Testis (tissue), 3 donors: ENCODE data around the gene TAMM41. TPM values are rescaled to one million over a fixed set of nuclear protein-coding genes. Genes with fewer than 3 reads are reported as not detected.

Experiments
- DNase-seq: peaks from one replicate; pipeline ENCODE4 v3.0.0-alpha.2; 2019
- H3K27ac ChIP-seq, 2 donors: fragments of 200-600 bp; sonication (generic); one replicate each; pipeline ENCODE4 v1.5.1; 2019
- H3K27me3 ChIP-seq: fragments of 200-600 bp; sonication (generic); one replicate; pipeline ENCODE4 v1.5.1; 2019
- H3K36me3 ChIP-seq: fragments of 200-600 bp; sonication (generic); one replicate; pipeline ENCODE4 v1.5.1; 2017; ENCODE audit warnings: low read depth; ENCODE audit errors: missing control alignments
- H3K4me1 ChIP-seq: fragments of 200-600 bp; sonication (generic); one replicate; pipeline ENCODE4 v1.5.1; 2019
- H3K4me3 ChIP-seq, 2 donors: fragments of 200-600 bp; sonication (generic); one replicate each; pipeline ENCODE4 v1.5.1; 2017 to 2019
- H3K9me3 ChIP-seq: fragments of 200-600 bp; sonication (generic); one replicate; pipeline ENCODE4 v1.5.1; 2017
- CTCF ChIP-seq, 3 experiments: fragments of 450-650 bp in 2 of 3; fragments of 200-600 bp in 1 of 3; sonication (generic) in 1 of 3; IDR thresholded peaks; one replicate each; pipeline ENCODE4 v1.5.1; 2016 to 2019; ENCODE audit warnings: antibody characterized with exemption in 3 of 3, mild to moderate bottlenecking in 2 of 3, moderate library complexity in 1 of 3
- POLR2A ChIP-seq: fragments of 450-650 bp; IDR thresholded peaks from one replicate; pipeline ENCODE4 v1.6.1; 2017; ENCODE audit warnings: antibody characterized with exemption, mild to moderate bottlenecking, moderate library complexity
- WGBS, 2 donors: methylation state at CpG; one replicate each; pipeline ENCODE4 v1.1.5; 2018; 5-methylcytosine and 5-hydroxymethylcytosine counted together
- intact Hi-C: fragments of 100-400 bp; cut with DNase I; formaldehyde crosslinking; loops from one replicate; pipeline ENCODE4 v1.15.1; 2023; ENCODE audit warnings: low total_unique reads
- polyA plus RNA-seq: library from polyadenylated mRNA; stranded (reverse); fragments of 350-450 nt; fragmentation: Illumina TruSeq; extraction: RNeasy Lipid Tissue Mini Kit (QIAGEN cat#74804); gene quantifications from one replicate; pipeline ENCODE4 v1.2.3, GENCODE V29; 2014; ENCODE audit warnings: low read depth, low replicate concordance; ENCODE audit not compliant: insufficient read depth
- total RNA-seq, 2 donors: library from RNA; depleted of rRNA; stranded (reverse); fragments of >200 nt; gene quantifications; one replicate each; pipeline ENCODE4 v1.2.3, GENCODE V29; 2016

TAMM41 gene
- total and polyA plus RNA-seq, 3 donors from 2014 or later, result 14.5 to 38.9 (median 21.3) TPM

DNA sequence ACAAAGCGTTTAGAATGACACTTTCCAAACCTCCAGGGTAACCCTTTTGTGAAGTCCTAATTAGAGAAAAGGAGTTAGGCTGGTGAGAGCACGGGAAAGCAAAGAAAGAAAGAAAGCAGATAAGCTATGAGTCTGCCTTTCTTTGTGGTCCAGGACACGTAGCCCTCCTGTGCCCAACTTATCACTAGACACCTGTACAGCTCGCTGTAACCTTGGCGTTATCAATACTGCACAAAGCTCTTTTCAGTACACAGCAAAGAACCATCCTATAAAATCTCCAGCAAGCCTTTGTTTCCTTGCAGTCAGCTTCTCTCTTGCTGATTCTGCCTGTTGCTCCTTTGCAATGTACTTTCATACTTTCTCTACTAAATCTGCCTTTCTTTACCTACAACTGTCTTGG, 6.8 kb upstream of the TAMM41 start:
- Histone ChIP-seq H3K27me3 (no peaks in the 10 kb centered on the region), H3K9me3 (no peaks in the 10 kb centered on the region), H3K4me3 (no peak overlapping the region), H3K4me1 (no peaks in the 10 kb centered on the region), H3K27ac (no peak overlapping the region), H3K36me3 (no peaks in the 10 kb centered on the region)
- DNase-seq, result no peak
- intact Hi-C loops, result no loop called here
- TF ChIP-seq CTCF (IDR thresholded peaks at IDR 0.05) (no peak), POLR2A (no peak)
- WGBS, 2 donors, result 49 to 57% methylated on average over 5 of the region's 5 CpGs

DNA sequence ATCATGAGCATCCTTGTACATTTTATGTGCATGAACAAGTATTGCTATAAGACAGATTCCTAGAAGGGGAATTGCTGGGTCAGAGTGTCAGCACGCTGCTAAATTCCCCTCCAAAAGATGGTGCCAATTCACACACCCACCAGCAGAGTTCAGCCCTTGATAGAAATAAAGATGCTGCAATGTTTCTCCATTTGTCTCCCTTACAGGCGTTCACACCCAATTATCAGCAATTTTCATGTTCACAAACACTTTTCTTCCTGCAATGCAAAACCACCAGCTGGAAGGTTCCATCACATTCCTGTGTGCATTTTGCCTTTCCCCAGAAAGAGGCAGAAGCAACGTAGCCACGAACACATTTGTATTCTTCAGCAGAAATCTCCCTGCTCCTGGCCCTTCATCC, 3.3 kb upstream of the TAMM41 start:
- WGBS, 2 donors, result 68 to 71% methylated on average over 4 of the region's 4 CpGs
- H3K9me3 ChIP-seq, result no peaks in the 10 kb centered on the region
- no peak overlapping the region for H3K4me3 ChIP-seq
- no peaks in the 10 kb centered on the region for H3K27me3 ChIP-seq
- H3K36me3 ChIP-seq, result no peaks in the 10 kb centered on the region
- peaks cover 16% of the 10 kb centered on the region for H3K4me1 ChIP-seq
- DNase-seq, result no peak
- no peak overlapping the region for H3K27ac ChIP-seq
- intact Hi-C loops, result no loop called here
- TF ChIP-seq POLR2A (no peak), CTCF (IDR thresholded peaks at IDR 0.05) (no peak)

GRCh38 chr3:11847607-11848006, 922 bp upstream of the TAMM41 start:
- intact Hi-C loops, result no loop called here

GRCh38 chr3:11845651-11846050, 1.0 kb downstream of the TAMM41 start:
- TF ChIP-seq CTCF (IDR thresholded peaks at IDR 0.05), result no peak
- TF ChIP-seq POLR2A, result no peak
- Histone ChIP-seq H3K4me3 (peak overlapping the region; percentile 94 to 97), H3K36me3 (no peaks in the 10 kb centered on the region), H3K27me3 (no peaks in the 10 kb centered on the region), H3K9me3 (no peaks in the 10 kb centered on the region), H3K27ac (peak overlapping the region in 1 of 2 donors; percentile 85), H3K4me1 (peaks cover 21% of the 10 kb centered on the region)
- DNase-seq, result no peak
- intact Hi-C loops, result no loop called here
- WGBS, 2 donors, result 20 to 23% methylated on average over 5 of the region's 5 CpGs

More at GRCh38 chr3:11847607-11848006, 922 bp upstream of the TAMM41 start:
- DNase-seq, result no peak
- H3K36me3 ChIP-seq, result no peaks in the 10 kb centered on the region
- H3K4me3 ChIP-seq, result no peak overlapping the region
- H3K27ac ChIP-seq, result peak overlapping the region in 1 of 2 donors; percentile 85
- TF ChIP-seq POLR2A (no peak), CTCF (IDR thresholded peaks at IDR 0.05) (peak in 1 of 3 experiments; percentile 9)
- no peaks in the 10 kb centered on the region for H3K27me3 ChIP-seq
- H3K9me3 ChIP-seq, result no peaks in the 10 kb centered on the region
- peaks cover 21% of the 10 kb centered on the region for H3K4me1 ChIP-seq
- 62 to 65% methylated on average over 1 of the region's 1 CpG for WGBS, 2 donors

- intact Hi-C loops, result no loop called here
- Histone ChIP-seq H3K4me3 (no peak overlapping the region), H3K27me3 (no peaks in the 10 kb centered on the region), H3K27ac (no peak overlapping the region), H3K36me3 (no peaks in the 10 kb centered on the region), H3K4me1 (peaks cover 21% of the 10 kb centered on the region), H3K9me3 (no peaks in the 10 kb centered on the region)
- TF ChIP-seq POLR2A, result no peak
- 67 to 70% methylated on average over 5 of the region's 5 CpGs for WGBS, 2 donors
- no peak for DNase-seq
Measured at GRCh38 chr3:11844891-11845290, 1.8 kb downstream of the TAMM41 start.
